Smooth muscle cell of trachea (primary cell): ENCODE data around the gene ZNF670. TPM values are rescaled to one million over a fixed set of nuclear protein-coding genes. Genes with fewer than 3 reads are reported as not detected.

Source experiments
- total RNA-seq: library from RNA; depleted of rRNA; stranded (reverse); fragments of >200 nt; gene quantifications from 2 replicates; pipeline ENCODE4 v1.2.1, GENCODE V29; 2014

Gene ZNF670
- total RNA-seq, result 1.8 and 3.1 TPM in 2 replicates

GRCh38 chr1:247078258-247079140, at the start of gene ZNF670:
TSS of gene ZNF670 (minus strand) at chr1:247078811. CDS start at chr1:247078596, 215 bp downstream.

GRCh38 chr1:247103859-247104591, 25.4 kb upstream of the ZNF670 start, which contains the start of gene ZNF669:
TSS of gene ZNF669 (minus strand) at chr1:247104356. CDS start at chr1:247104199, 157 bp downstream.

Other genes starting within 250 kb of the ZNF670 start
- gene AHCTF1, start 146.9 kb downstream of the ZNF670 start, total RNA-seq, result 22.7 and 23.1 TPM in 2 replicates
- 1.7 and 2.0 TPM in 2 replicates for gene ZNF695, start 70.8 kb downstream of the ZNF670 start, total RNA-seq
- 8.3 and 10.5 TPM in 2 replicates for gene ZNF669, start 25.5 kb upstream of the ZNF670 start, total RNA-seq
- 29.5 and 37.7 TPM in 2 replicates for gene ZNF124, start 93.2 kb upstream of the ZNF670 start, total RNA-seq
- not detected in 2 replicates for gene VN1R5, start 177.3 kb upstream of the ZNF670 start, total RNA-seq